Fibroblast of skin of abdomen (primary cell): ENCODE results near the gene TRPM3.

Experiments
- DNase-seq: peaks from one replicate; pipeline ENCODE4 v3.0.0-alpha.2; 2013

The TRPM3 gene

DNA sequence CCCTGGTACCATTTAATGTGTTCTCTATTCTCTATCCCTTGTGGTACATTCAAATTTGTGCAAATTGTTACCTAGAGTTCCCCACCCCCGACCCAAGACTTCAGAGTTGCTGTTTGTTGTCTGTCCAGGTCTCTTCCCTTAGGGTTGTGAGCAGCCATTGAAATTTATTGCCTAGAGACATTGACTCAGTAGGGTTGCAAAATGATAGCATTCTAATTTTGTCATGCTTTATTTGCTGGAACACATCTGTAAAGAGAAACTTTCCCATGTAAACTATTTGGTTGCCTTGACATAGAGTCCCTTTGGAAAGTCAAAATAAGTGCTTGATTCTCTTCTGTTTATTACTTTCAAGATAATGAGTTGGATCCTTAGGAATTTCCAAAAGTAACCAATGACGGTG lies 615.3 kb downstream of the TRPM3 start:
- no peak for DNase-seq

DNA sequence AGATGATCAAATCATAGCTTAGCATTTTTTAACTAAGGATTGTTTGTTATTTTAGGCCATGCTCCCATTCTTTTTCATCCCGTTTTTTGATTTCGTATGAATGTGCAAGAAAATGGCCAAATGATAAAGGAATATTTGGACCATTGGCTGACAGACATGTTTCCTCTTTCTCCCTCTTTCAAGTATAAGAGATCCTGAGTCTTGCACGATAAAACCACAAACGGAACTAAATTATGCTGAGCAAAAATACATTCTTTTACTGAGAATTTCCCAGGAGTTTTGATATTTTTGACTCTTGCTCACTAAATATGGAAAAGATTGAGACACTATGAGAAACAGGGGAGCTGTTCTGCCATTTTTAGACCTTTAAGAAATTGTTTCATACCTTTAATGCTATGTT lies 616.6 kb downstream of the TRPM3 start:
- peak; percentile 19 for DNase-seq

DNA sequence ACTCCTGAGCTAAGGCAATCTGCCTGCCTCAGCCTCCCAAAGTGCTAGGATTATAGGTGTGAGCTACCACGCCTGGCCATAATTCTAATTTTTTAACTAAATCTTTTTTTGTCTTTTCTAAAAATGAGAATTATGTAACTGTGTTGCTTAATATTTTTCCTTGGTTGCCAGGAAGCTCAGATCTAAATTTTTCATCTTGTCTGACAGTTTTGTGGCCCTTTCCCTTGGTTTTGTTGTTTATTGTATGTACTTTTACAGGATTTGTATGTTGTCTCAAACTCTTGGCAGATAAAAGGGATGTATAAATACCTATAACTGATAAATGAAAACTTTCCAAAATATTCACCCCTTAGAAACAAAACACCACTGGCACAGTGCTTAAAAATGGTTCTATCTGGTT lies 618.7 kb downstream of the TRPM3 start:
- no peak for DNase-seq

DNA sequence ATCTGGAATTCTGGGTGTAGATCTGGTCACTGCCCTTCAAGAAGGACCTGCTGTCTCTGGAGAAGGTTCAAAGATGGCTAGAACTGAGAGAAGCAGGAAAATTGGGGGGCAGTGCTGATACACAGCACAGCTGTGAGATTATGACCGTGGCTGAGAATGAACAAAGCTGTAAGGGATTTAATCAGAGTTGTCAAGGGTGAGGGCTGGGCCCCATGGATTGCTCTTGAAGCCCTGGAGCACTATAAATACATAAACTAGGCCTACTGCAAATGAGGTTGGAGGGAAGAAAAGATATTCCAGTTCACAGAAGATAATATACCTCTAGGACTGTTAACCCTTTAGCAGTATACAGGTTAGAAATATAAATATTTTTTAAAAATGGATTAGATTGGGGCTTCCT lies 620.6 kb downstream of the TRPM3 start:
- DNase-seq, result no peak

DNA sequence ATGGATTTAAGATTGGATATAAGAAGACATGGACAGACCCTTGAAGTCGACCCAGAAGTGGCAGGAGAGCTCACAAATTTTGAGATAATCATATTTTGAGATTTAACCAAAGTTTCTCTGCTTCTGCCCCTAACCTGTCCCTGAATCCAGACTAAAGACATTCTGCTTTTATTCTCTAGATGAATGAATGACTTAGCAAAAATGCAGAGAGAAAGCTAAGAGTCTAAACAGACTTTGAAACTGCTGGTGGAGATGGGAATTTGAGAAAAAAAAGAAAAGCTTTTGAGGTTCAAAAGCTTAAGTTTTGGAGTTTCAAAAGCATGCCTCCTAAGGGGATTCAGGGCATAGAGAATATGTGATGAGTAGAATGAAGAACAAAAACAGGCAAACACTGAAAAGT lies 621.8 kb downstream of the TRPM3 start:
- no peak for DNase-seq

DNA sequence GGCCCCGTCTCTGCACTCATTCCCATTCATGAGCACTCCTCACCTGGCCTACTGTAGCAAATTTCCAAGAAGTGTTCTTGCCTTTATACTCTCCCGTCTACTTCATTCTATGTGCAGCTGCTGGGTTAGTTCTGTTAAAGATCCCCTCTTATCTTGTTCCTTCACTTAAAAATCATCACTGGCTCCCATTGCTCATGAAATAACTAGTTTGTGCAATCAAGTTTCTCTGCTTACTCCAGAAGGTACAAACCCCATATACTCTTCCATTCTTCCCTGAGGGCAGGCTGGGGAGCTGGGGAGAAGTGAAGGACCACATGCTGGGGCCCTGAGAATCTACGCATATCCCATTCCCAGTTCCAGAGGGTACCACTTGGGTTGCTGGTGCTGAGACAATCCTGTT lies 622.6 kb downstream of the TRPM3 start:
- no peak for DNase-seq

DNA sequence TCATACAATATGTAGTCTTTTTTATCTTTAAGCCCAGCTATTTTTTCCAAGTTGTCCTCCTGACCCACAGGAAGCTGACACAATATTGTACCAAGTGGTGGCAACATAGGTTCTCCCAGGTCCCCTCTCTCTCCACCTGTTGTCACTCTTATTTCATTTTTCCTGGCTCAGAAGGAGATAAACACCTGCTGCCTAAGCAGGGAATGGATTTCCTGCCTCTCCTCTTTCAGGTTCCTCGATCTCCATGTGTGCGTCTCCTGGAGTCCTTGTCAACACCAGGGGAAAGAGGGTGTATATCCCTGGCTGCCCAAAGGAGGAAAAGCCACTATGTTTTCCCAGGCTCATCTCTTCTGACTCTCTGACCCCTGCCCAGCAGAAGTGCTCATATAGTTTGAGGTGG lies 625.2 kb downstream of the TRPM3 start:
- DNase-seq, result no peak

DNA sequence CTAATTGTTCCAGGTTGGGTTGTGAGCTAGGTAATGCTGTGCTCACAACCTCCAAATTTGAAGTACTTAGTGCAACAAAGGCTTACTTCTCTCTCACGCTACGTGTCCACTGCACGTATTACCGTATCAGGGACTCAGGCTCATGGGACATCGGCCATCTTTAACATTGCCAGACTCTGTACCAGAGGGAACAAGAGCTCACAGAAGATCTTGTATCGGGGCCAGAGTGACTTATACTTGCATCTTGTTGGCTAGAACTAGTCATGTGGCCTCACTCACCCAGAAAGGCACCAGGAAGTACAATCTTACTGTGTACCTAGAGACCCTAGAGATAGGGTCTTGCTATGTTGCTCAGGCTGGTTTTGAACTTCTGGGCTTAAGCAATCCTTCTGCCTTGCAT lies 625.9 kb downstream of the TRPM3 start:
- no peak for DNase-seq

DNA sequence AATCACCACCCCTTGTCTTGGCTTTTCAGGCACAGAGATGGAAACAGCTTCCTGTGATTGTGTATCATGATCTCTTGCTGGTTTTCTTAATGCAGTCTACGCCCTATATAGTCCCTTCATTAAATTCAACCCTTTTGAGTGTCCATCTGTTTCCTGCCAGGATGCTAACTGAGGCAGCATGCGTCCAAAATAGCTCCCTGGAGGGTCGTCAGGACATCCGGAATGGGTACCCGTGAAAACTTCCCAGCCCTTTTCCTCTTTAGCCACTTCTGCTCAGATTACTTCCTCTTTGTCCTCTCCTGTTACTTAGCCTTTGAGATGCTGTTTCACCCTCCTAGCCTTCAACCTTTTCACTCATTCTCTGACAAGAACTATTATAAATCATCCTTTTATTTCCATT lies 627.2 kb downstream of the TRPM3 start:
- DNase-seq, result no peak

DNA sequence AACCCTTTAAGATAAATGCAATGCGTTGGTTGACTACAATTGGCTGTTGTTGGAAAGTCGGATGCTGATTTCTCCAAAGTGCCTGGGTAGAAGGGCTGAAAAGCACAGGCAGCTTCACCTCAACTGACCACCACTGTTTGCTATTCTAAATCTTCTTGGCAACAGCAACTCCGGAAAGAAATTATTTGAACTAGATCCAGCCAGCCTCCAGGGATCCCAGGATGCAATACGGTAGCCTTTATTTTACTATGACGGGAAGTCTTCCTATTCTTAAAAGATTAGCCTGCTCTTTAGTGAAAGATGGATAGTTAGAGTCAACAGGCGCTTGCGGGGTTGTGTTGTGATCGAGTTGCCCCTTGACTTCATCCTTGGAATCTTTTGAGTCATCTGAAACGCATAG lies 628.4 kb downstream of the TRPM3 start:
- no peak for DNase-seq

DNA sequence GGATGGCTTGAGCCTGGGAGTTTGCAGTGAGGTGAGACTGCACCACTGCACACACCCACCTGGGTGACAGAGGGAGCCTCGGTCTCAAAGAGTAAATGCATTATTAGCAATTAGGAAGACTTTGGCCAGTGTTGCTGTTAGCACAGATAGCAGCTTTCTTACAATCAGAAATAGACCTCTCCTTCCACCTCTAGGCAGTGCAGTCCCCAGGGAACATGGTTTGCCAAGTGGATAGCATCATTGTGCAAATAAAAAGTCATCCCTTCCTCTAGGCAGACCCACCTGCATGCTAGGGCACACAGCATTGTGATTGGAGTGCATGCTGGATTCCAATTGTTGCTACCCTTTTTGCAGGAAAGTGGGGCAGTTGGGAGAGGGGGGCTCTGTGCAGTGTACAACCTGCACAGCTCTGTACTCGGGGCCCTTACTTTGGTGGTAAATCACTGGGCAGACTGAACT lies 629.1 kb downstream of the TRPM3 start:
- no peak for DNase-seq

DNA sequence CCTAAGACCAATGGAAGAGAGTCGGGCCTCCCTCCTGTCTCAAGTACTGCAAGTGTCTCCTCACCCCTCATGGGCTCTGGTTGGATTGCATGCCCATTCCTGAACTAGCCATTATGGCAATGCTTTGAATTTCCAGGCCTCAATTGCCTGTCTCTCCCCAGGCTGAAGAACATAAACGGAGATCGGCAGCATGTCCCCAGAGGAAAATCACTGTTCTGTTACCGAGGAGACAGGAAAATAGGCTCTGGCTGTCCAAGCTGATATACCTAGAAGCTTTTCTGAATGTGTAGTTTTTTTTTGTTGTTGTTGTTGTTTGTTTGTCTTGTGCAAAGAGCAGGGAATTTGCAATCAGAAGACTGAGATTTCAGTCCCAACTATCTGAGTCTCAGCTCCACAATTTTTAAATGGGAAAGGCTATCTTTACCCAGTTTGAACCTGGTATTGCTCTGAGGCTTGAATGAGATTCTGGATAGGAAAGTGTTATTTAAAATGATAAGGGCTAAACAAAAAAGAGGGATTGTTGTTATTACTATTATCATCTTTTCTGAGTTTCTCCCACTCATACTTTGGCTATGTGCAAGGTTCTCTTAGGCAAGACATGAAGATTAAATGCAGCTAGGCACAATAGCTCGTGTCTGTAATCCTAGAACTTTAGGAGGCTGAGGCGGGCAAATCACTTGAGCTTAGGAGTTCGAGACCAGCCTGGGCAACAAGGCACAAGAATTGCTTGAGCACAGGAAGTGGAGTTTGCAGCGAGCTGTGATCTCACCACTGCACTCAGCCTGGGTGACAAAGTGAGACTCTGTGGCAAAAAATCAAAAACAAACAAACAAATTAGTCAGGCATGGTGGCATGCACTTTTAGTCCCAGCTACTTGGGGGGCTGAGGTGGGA lies 629.7 kb downstream of the TRPM3 start:
- DNase-seq, result no peak

DNA sequence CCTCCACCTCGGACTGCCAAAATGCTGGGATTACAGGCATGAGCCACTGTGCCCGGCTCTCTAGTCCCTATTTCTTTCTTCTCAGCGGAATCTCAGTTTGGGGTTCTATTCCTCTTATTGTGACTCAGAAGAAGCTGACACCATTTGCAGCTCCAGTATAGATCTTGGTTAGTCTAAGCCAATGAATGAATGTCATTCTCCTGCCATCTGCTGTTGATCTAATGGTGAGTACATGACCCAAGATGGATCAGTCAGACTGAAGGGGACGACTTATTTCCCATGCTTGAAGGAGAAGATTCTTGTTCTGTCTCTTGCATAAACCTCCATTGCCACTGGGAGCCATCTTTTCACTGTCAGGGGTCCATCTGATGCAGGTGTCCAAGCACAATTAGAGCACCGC lies 630.9 kb downstream of the TRPM3 start:
- no peak for DNase-seq

DNA sequence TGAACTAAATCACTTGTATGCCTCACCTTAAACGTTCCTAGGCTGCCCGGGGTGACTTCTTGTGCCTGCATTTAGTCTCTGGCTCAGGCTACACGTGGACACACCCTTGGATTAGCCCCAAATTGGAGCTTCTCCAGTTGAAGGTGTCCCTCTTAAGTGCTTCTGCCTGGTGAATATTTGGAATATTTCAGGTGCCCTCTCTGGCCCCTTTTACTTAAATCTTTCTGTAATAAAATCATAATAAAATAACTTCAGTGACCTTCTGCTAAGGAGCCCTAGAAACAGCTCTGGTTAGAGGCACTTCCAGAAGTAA lies 632.7 kb downstream of the TRPM3 start:
- DNase-seq, result no peak

DNA sequence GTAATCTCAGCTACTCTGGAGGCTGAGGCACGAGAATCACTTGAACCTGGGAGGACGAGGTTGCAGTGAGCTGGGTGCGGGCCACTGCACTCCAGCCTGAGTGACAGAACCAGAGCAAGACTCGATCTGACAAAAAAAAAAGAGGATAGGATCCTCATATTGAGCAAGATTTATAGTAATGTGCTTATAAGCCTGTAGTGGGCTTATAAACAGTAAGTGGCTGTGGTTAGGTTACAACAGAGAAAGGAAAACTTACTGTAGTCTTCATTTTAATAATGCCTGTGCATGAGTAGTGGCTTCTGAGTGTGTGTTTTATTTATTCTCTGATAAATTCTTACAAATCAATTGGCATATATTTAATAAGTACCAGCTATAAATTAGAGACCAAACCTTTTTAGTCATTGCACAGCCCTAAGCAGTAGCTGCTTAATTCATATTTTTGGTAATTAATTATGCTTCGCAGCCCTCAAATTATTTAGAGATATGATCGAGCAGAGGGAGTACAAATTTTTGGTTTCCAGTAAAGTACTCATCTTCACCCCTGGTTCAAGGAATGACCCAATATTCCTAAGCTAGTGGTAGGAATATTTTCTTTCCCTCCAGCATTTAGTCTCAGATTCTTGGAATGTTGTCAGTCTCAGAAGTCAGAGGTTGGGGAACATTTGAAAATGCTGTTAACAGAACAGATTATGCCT lies 633.2 kb downstream of the TRPM3 start:
- no peak for DNase-seq

DNA sequence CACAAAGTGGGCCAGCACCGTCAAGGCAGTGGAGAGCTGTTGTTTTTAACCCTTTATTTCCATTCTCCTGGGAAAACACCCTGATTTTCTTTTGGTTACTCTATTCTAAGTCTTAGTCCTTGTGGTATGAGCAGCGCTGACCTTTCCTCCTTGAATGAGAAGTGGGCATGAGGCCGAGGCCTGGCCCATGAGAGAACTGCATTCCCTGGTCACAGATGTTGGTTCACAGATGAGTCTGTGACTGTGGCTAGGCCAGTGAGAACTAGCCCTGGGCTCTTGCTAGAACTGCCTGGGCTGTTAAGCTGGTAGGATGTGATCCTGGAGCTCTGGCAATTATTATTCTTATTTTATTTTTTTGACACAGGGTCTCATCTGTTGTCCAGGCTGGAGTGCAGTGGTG lies 635.3 kb downstream of the TRPM3 start:
- no peak for DNase-seq

DNA sequence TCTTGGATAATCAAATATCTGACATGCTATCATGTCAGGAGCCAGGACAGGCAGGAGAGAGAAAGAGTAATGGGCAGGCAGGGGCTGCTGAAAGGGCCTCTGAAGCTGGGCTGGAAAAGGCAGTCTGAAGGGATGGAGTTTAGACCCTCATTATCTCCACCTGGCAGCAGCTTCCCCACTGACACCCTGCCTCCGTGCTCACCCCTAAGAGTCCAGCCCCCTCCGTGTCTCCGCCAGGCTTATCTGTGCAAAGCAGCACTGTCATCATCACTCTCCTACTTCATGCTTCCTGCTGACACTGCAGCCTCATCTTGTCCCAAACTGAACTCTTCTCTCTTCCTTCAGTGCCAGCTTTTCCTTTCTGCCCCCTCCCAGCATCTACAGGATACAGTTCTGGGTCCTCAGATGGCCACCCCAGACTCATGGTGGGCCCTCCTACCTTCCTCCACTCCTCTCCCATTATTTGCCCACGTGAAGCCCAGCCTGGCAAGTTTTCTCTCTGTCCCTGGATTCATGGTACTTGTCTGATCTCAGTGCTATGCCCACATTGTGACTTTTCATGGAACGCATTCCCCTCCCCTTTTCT lies 636.1 kb downstream of the TRPM3 start:
- no peak for DNase-seq

DNA sequence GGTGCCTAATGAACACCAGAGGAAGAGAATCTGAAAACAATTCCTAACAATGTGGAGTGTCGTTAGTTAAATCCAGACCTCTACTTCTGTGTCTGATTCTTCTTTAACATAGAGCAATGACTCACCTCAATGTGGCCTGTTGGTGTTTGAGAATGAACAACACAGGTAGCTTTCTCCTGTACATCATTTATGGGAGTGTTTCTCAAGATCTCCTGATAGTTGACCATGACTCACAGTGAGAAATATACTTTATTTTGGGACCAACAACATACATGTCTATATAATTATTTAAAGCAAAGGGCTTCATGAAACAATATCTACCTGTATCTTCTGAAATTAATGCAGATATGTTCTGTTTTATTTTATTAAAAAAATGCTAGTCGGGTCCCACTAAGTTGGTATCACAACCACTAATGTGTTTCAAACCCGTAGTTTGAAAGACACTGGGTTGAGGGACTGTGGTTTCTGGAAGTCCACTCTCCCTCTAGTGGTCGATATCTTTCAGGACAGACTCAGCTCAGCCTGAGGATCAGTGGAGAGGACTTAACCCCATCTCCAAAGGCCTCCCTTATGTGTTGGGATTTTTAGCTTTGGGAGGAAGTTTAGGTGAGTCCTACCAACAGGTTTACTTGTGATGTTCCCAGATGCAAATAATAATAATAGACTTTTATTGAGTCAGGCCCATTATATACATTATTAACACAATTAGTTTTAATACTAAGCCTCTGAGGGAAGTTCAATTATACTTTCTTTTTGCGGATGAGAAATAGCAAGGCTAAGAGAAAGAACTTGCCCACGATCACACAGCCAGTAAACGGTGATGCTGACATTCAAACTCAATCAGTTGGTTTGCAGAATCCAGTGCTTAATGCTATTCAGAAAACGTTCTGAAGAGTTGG lies 636.9 kb downstream of the TRPM3 start:
- peak; percentile 63 for DNase-seq

DNA sequence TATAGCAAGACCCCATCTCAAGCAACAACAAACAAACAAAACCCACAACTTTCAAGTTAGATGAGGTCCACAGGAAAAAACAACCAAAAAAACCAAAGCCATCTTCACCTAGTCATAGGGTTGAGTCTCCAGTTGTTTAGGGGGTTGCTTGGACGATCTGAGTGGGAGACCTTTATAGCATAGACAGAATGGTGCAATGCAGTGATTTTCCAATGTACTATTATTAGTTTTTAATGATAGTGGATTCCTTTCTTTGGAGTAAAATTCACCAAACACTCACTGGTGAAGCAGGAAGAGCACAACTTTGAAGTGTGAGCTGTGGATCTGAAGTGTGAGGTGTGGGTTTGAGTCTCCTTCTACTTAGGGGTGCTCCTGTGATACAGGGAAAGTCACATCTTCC lies 640.0 kb downstream of the TRPM3 start:
- no peak for DNase-seq

DNA sequence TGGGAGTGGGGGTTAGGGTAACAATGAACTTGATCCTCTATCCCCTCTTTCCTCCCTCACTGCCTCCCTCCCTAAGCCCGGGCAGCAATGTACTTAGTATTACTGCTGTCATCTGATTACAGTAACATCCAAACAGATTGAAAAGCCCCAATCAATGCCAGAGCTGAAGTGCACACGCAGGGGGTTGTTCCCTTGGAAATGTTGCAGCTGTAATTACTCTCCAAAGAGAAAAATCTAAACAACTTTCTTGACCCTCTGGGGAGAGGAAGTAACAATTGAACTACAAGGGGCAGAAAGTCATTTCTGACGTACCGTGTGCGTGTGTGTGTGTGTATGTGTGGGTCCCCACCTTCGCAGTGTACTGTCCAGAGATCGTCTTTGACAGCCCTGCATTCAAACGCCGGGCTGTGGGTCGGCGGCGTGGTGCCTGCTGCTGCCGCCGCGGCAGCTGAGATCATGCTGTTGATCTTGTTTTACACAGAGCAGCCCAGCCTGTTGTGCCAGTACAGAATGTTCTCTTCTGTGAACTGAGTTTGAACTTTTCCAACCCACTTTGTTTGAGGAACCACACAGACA lies 640.9 kb downstream of the TRPM3 start:
- peak; percentile 24 for DNase-seq

DNA sequence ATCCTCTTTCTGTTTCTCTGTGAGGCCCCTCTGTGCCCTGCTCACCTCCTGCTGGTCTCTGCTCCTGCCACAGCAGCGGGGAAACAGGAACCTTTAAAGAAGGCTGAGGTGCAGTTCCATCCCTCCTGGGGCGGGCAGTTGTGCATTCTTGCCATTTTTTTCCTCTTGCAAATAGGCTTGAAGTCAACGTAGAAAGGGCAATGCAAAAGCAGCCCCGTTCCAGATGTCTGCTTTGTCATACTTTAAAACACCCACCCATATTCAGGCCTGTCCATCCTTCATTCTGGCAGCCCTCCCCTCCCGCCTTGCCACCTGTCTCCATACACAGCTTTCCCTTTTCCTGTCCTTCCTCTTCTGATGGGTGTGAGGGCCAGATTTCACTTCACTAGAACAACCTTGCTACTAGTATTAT lies 641.5 kb downstream of the TRPM3 start:
- DNase-seq, result peak; percentile 52
